Breast epithelium (tissue), 3 donors: ENCODE results near the gene OSBPL5.

Source experiments
- CTCF ChIP-seq, 3 donors: fragments of 450-650 bp; IDR thresholded peaks; one replicate each; pipeline ENCODE4 v1.5.1; 2016 to 2017; ENCODE audit warnings: antibody characterized with exemption in 3 of 3, mild to moderate bottlenecking in 3 of 3, moderate library complexity in 3 of 3
- POLR2AphosphoS5 ChIP-seq, 3 donors: sonication (generic); formaldehyde crosslinking; IDR thresholded peaks; one replicate each; pipeline ENCODE4 v1.6.1; 2017; ENCODE audit warnings: antibody characterized with exemption in 3 of 3

GRCh38 chr11:3147626-3148025 is 17.5 kb downstream of the OSBPL5 start:
- TF ChIP-seq CTCF (IDR thresholded peaks at IDR 0.05) (no peak), POLR2AphosphoS5 (IDR thresholded peaks at IDR 0.05) (no peak)
